Spleen (tissue), 11 donors: Measurements from ENCODE around the gene RWDD3. TPM values are rescaled to one million over a fixed set of nuclear protein-coding genes. Genes with fewer than 3 reads are reported as not detected.

ENCODE experiments used
- DNase-seq: peaks from one replicate; pipeline ENCODE4 v3.0.0-alpha.2; 2020
- H3K27ac ChIP-seq, 8 donors: fragments of 200-600 bp; sonication (generic) in 7 of 8; 1 replicate in 4 of 8; 2 replicates in 4 of 8; pipeline versions ENCODE4 v1.5.0 to v1.8.0; 2016 to 2021; ENCODE audit warnings: inconsistent platforms in 4 of 8, mild to moderate bottlenecking in 4 of 8, moderate library complexity in 1 of 8
- H3K27me3 ChIP-seq, 7 donors: fragments of 200-600 bp; sonication (generic) in 6 of 7; replicated peaks in 1 of 7; 1 replicate in 4 of 7; 2 replicates in 3 of 7; pipeline versions ENCODE4 v1.5.0 to v1.8.0; 2016 to 2021; ENCODE audit warnings: inconsistent platforms in 3 of 7, mild to moderate bottlenecking in 1 of 7
- H3K36me3 ChIP-seq, 6 donors: fragments of 200-600 bp; sonication (generic) in 5 of 6; 1 replicate in 4 of 6; 2 replicates in 2 of 6; pipeline versions ENCODE4 v1.5.0 to v1.8.0; 2016 to 2021; ENCODE audit warnings: inconsistent platforms in 2 of 6
- H3K4me1 ChIP-seq, 6 donors: fragments of 200-600 bp; sonication (generic) in 5 of 6; 1 replicate in 3 of 6; 2 replicates in 3 of 6; pipeline versions ENCODE4 v1.5.0 to v1.8.0; 2016 to 2021; ENCODE audit warnings: inconsistent platforms in 3 of 6
- H3K4me3 ChIP-seq, 8 donors: fragments of 200-600 bp; sonication (generic) in 7 of 8; 1 replicate in 4 of 8; 2 replicates in 4 of 8; pipeline versions ENCODE4 v1.5.0 to v1.8.0; 2016 to 2021; ENCODE audit warnings: inconsistent platforms in 4 of 8, mild to moderate bottlenecking in 4 of 8, moderate library complexity in 2 of 8
- H3K9me3 ChIP-seq, 8 donors: fragments of 200-600 bp; sonication (generic) in 7 of 8; 1 replicate in 4 of 8; 2 replicates in 4 of 8; pipeline versions ENCODE4 v1.5.0 to v1.8.0; 2016 to 2021; ENCODE audit warnings: inconsistent platforms in 4 of 8
- POLR2A ChIP-seq, 3 donors: fragments of 450-650 bp; IDR thresholded peaks; one replicate each; pipeline ENCODE4 v1.5.1; 2017; ENCODE audit warnings: antibody characterized with exemption in 3 of 3, mild to moderate bottlenecking in 1 of 3
- POLR2AphosphoS5 ChIP-seq, 3 donors: sonication (generic); formaldehyde crosslinking; IDR thresholded peaks; one replicate each; pipeline ENCODE4 v1.5.1; 2017; ENCODE audit warnings: antibody characterized with exemption in 3 of 3
- WGBS, 5 donors: extraction: QIAGEN DNeasy Blood & Tissue Kit in 3 of 5; methylation state at CpG; one replicate each; pipeline versions ENCODE4 v1.1.5 to v1.1.7; 2013 to 2018; 5-methylcytosine and 5-hydroxymethylcytosine counted together
- intact Hi-C: fragments of 100-400 bp; cut with DNase I; formaldehyde crosslinking; loops from one replicate; pipeline ENCODE4 v1.15.0; 2023; ENCODE audit warnings: low total_unique reads
- polyA plus RNA-seq, 3 donors: library from polyadenylated mRNA; stranded (reverse); fragments of 200-250 nt; gene quantifications; one replicate each; pipeline ENCODE4 v1.2.1, GENCODE V29; 2013
- total RNA-seq, 7 donors: library from RNA; depleted of rRNA in 3 of 7; stranded (reverse); fragments of >200 nt in 3 of 7; fragmentation: NEBNext Ultra II Directional in 4 of 7; extraction: Animal tissue kit (Norgen Biotek cat#: 25700) in 4 of 7; gene quantifications; one replicate each; pipeline versions ENCODE4 v1.1.0 to v1.2.1, GENCODE V29; 2016 to 2021
- TF ChIP-seq, protein P1 (sequence below), 11 experiments: fragments of 200-600 bp in 7 of 11; fragments of 450-650 bp in 4 of 11; sonication (generic) in 4 of 11; IDR thresholded peaks in 8 of 11; conservative IDR thresholded peaks in 3 of 11; 1 replicate in 7 of 11; 2 replicates in 4 of 11; pipeline versions ENCODE4 v1.4.0 to v1.8.0; 2016 to 2021; ENCODE audit warnings: antibody characterized with exemption in 11 of 11, inconsistent platforms in 4 of 11, mild to moderate bottlenecking in 1 of 11
- donor health status: healthy with polysubstance abuse.
- donor health status: DM: no; HTN: no; CAD: no; lungs with moderate emphysema.
- donor health status: DM: no; HTN: no; CAD: no.
- donor health status: Bipolar disorder and iron deficiency.
- donor health status: healthy.
- donor health status: DM: no; HTN: no; CAD: no.
- donor health status: DM: yes; HTN: yes; CAD: no.

RWDD3 gene
- total and polyA plus RNA-seq, 10 donors = 13.8 to 41.2 (median 19.7) TPM

DNA sequence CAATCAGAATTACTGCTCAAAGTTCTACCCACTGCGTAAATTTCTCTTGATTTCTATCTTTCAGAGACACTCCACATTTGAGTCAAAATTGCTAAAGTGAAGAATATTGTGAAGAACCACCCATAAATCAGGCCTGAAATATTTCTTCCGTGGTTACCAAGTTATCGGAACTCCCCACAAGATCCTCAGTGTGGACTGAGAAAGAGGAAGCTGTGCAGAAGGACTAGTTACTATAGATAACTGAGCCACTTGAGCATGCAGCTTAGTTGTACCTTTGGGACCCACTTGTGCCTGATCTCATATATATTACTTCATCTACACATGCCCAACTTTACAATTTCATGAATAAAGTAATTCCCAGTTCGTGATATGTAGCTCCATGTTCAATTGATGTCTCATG lies 18.4 kb downstream of the RWDD3 start:
- no peaks in the 10 kb centered on the region for H3K27me3 ChIP-seq
- H3K27ac ChIP-seq = no peak overlapping the region
- intact Hi-C loops = no loop called here
- peaks cover 0 to 60% (median 6%) of the 10 kb centered on the region in 6 donors for H3K36me3 ChIP-seq
- no peak overlapping the region for H3K4me3 ChIP-seq
- TF ChIP-seq POLR2A (IDR thresholded peaks at IDR 0.05) (no peak), POLR2AphosphoS5 (IDR thresholded peaks at IDR 0.05) (no peak)
- TF ChIP-seq, protein P1, sequence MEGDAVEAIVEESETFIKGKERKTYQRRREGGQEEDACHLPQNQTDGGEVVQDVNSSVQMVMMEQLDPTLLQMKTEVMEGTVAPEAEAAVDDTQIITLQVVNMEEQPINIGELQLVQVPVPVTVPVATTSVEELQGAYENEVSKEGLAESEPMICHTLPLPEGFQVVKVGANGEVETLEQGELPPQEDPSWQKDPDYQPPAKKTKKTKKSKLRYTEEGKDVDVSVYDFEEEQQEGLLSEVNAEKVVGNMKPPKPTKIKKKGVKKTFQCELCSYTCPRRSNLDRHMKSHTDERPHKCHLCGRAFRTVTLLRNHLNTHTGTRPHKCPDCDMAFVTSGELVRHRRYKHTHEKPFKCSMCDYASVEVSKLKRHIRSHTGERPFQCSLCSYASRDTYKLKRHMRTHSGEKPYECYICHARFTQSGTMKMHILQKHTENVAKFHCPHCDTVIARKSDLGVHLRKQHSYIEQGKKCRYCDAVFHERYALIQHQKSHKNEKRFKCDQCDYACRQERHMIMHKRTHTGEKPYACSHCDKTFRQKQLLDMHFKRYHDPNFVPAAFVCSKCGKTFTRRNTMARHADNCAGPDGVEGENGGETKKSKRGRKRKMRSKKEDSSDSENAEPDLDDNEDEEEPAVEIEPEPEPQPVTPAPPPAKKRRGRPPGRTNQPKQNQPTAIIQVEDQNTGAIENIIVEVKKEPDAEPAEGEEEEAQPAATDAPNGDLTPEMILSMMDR (IDR thresholded peaks at IDR 0.05 in 8 of 11, conservative IDR thresholded peaks at IDR 0.05 in 3 of 11) = no peak
- no peak for DNase-seq
- H3K4me1 ChIP-seq = no peaks in the 10 kb centered on the region
- H3K9me3 ChIP-seq = peaks cover 0 to 4% (median 0%) of the 10 kb centered on the region in 8 donors
- 38 to 71% (median 55%) methylated on average over 4 of the region's 4 CpGs for WGBS, 5 donors

DNA sequence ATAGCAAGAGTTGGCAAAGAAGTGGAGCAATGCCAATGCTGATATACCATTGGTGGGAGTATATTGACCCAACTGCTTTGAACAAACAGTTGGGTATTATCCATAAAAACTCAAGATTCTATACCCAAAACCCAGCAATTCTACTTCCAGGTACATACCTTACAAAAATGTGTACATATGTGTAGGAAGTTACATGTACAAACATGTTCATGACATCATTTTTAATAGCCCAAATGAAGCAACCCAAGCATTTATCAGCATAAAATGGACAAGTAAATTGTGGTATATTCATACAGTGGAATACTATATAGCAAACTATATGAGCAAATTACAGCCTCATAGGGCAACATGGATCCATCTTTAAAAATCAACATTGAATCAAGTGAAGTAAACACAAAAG lies 20.9 kb downstream of the RWDD3 start:
- no peaks in the 10 kb centered on the region for H3K27me3 ChIP-seq
- DNase-seq = no peak
- H3K36me3 ChIP-seq = peaks cover 0 to 35% (median 2%) of the 10 kb centered on the region in 6 donors
- TF ChIP-seq POLR2A (IDR thresholded peaks at IDR 0.05) (no peak), POLR2AphosphoS5 (IDR thresholded peaks at IDR 0.05) (no peak)
- TF ChIP-seq, protein P1 (IDR thresholded peaks at IDR 0.05 in 8 of 11, conservative IDR thresholded peaks at IDR 0.05 in 3 of 11) = no peak
- no peak overlapping the region for H3K27ac ChIP-seq
- no peak overlapping the region for H3K4me3 ChIP-seq
- peaks cover 0 to 4% (median 0%) of the 10 kb centered on the region in 8 donors for H3K9me3 ChIP-seq
- intact Hi-C loops = no loop called here
- no peaks in the 10 kb centered on the region for H3K4me1 ChIP-seq

DNA sequence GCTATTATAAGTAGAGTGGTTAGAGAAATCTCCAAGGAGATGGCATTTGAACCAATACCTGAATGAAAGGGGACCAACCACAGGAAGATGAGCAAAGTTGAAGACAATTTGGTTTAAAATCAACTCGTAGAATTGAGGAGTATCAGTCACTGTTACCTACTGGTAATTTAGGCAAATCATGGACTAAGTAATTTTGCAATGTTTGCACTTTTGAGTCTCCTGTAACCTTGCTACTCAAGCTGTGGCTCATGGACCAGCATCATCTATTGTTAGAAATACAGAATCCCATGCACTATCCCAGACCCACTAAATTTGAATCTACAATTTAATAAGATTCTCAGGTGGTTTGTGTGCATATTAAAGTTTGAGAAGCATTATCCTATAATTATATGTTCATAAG lies 21.8 kb downstream of the RWDD3 start:
- Histone ChIP-seq H3K27ac (no peak overlapping the region), H3K36me3 (peaks cover 0 to 29% (median 2%) of the 10 kb centered on the region in 6 donors), H3K4me1 (no peaks in the 10 kb centered on the region), H3K4me3 (no peak overlapping the region), H3K9me3 (peaks cover 0 to 4% (median 0%) of the 10 kb centered on the region in 8 donors), H3K27me3 (no peaks in the 10 kb centered on the region)
- intact Hi-C loops = no loop called here
- 73 to 90% (median 86%) methylated on average over 1 of the region's 1 CpG for WGBS, 5 donors
- no peak for DNase-seq
- TF ChIP-seq POLR2AphosphoS5 (IDR thresholded peaks at IDR 0.05) (no peak), POLR2A (IDR thresholded peaks at IDR 0.05) (no peak)
- TF ChIP-seq, protein P1 (IDR thresholded peaks at IDR 0.05 in 8 of 11, conservative IDR thresholded peaks at IDR 0.05 in 3 of 11) = no peak

DNA sequence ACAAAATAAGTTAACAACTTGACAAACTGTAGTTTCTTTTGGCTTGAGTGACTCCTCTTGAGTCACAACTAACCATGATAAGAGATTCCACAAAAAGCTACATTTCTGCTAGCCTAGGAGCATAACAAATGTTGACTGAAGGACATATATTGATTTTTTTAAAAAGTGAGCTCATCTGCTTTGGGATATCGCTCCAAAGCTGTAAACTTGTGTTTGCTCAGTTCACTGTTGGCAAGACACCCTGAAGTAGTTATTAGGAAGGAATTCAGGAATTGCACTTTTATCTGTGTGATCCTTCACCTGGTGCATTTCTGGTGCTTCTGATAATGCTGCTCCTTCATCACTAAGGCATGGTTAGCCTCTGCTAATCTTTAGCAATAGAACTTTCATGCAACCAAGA lies 23.7 kb downstream of the RWDD3 start:
- Histone ChIP-seq H3K27me3 (no peaks in the 10 kb centered on the region), H3K4me1 (no peaks in the 10 kb centered on the region), H3K36me3 (peaks cover 0 to 15% (median 2%) of the 10 kb centered on the region in 6 donors), H3K4me3 (no peak overlapping the region), H3K9me3 (peaks cover 0 to 4% (median 0%) of the 10 kb centered on the region in 8 donors), H3K27ac (no peak overlapping the region)
- 79 to 95% (median 92%) methylated on average over 1 of the region's 1 CpG for WGBS, 5 donors
- intact Hi-C loops = no loop called here
- TF ChIP-seq POLR2A (IDR thresholded peaks at IDR 0.05) (no peak), POLR2AphosphoS5 (IDR thresholded peaks at IDR 0.05) (no peak)
- TF ChIP-seq, protein P1 (IDR thresholded peaks at IDR 0.05 in 8 of 11, conservative IDR thresholded peaks at IDR 0.05 in 3 of 11) = no peak
- DNase-seq = no peak
